K562 (cell line): ENCODE results near the gene F2RL1. TPM values are rescaled to one million over a fixed set of nuclear protein-coding genes. Genes with fewer than 3 reads are reported as not detected.

Experiments used
- GABPA ChIP-seq: fragments of 200-800 bp; sonication (Bioruptor generic); conservative IDR thresholded peaks from 2 replicates; pipeline ENCODE4 v1.6.1; 2016; ENCODE audit warnings: low read depth, missing genetic modification characterization, missing compliant biosample characterization
- GATA2 ChIP-seq: sonication (generic); formaldehyde crosslinking; IDR thresholded peaks from 2 replicates; pipeline ENCODE4 v1.4.0; 2020; ENCODE audit warnings: mild to moderate bottlenecking, missing genetic modification reagents
- HMG20A ChIP-seq: fragments of 450-650 bp; formaldehyde crosslinking; conservative IDR thresholded peaks from 2 replicates; pipeline ENCODE4 v1.4.0; 2020; ENCODE audit warnings: mild to moderate bottlenecking, mixed read lengths
- MCM2 ChIP-seq: fragments of 450-650 bp; IDR thresholded peaks from 2 replicates; pipeline ENCODE4 v1.6.1; 2017; ENCODE audit warnings: low read depth, mild to moderate bottlenecking
- NCOR1 ChIP-seq: fragments of 450-650 bp; IDR thresholded peaks from 2 replicates; pipeline ENCODE4 v1.6.1; 2016; ENCODE audit warnings: mild to moderate bottlenecking, moderate library complexity
- NR4A1 ChIP-seq, 2 experiments: fragments of 250-450 bp in 1 of 2; fragments of 450-650 bp in 1 of 2; sonication (Bioruptor Pico) in 1 of 2; IDR thresholded peaks; 2 replicates each; pipeline versions ENCODE4 v1.4.0 to v1.6.1; 2016 to 2020; ENCODE audit warnings: mild to moderate bottlenecking in 2 of 2, missing compliant biosample characterization in 1 of 2, missing genetic modification characterization in 1 of 2, moderate library complexity in 1 of 2
- XRCC4 ChIP-seq: IDR thresholded peaks from one replicate; pipeline ENCODE4 v1.6.1; 2011; ENCODE audit not compliant: insufficient read depth, insufficient read length; ENCODE audit errors: extremely low read depth
- ZNF175 ChIP-seq: fragments of 200-800 bp; sonication (Bioruptor generic); IDR thresholded peaks from 2 replicates; pipeline ENCODE4 v1.6.1; 2016; ENCODE audit warnings: low read depth, mild to moderate bottlenecking, missing genetic modification characterization, missing compliant biosample characterization
- ZNF212 ChIP-seq: fragments of 450-650 bp; formaldehyde crosslinking; IDR thresholded peaks from 2 replicates; pipeline ENCODE4 v1.4.0; 2020; ENCODE audit warnings: mild to moderate bottlenecking
- polyA plus RNA-seq, 8 experiments: library from polyadenylated mRNA; depleted of rRNA in 4 of 8; stranded (reverse) in 5 of 8; unstranded in 3 of 8; fragments of >200 nt; fragmentation: Nextera tagmentation in 2 of 8; fragmentation: Illumina TruSeq in 1 of 8; extraction: Ambion mirVana in 2 of 8; extraction: Trizol in 1 of 8; gene quantifications; 2 replicates each; pipeline versions ENCODE4 v1.2.1 to v1.2.3, GENCODE V29; 2011 to 2014; ENCODE audit warnings: inconsistent platforms in 1 of 8, missing spikeins in 1 of 8
- total RNA-seq, 7 experiments: library from RNA; depleted of rRNA in 6 of 7; stranded (reverse); fragments of >200 nt in 6 of 7; fragmentation: Illumina TruSeq in 2 of 7; extraction: Trizol in 2 of 7; gene quantifications; 2 replicates each; pipeline versions ENCODE4 v1.2.1 to v1.2.3, GENCODE V29; 2011 to 2021; ENCODE audit warnings: low replicate concordance in 1 of 7
- TF ChIP-seq, protein P1 (sequence below): fragments of 150-350 bp; conservative IDR thresholded peaks from 2 replicates; pipeline ENCODE4 v1.6.1; 2014; ENCODE audit warnings: low read length
- TF ChIP-seq, protein P2 (sequence below): fragments of 250-450 bp; sonication (Bioruptor Pico); IDR thresholded peaks from 2 replicates; pipeline ENCODE4 v1.8.0; 2021; ENCODE audit warnings: moderate library complexity, mild to moderate bottlenecking, inconsistent platforms
- TF ChIP-seq, protein P3 (sequence below): fragments of 450-650 bp; IDR thresholded peaks from 2 replicates; pipeline ENCODE4 v1.6.1; 2017; ENCODE audit warnings: antibody characterized with exemption, mild to moderate bottlenecking
- TF ChIP-seq, protein P4 (sequence below), 2 experiments: fragments of 150-350 bp in 1 of 2; IDR thresholded peaks; 2 replicates each; pipeline ENCODE4 v1.6.1; 2012 to 2016; ENCODE audit warnings: low read depth in 2 of 2, low read length in 2 of 2, mild to moderate bottlenecking in 1 of 2, moderate library complexity in 1 of 2
- TF ChIP-seq, protein P5 (sequence below): fragments of 450-650 bp; formaldehyde crosslinking; IDR thresholded peaks from 2 replicates; pipeline ENCODE4 v1.4.0; 2022; ENCODE audit warnings: missing genetic modification characterization

F2RL1 gene
- total and polyA plus RNA-seq, 9 of the 15 experiments (the other 6 are each of a cell fraction or from before 2014, with no cell fraction given), result 0.03 to 0.50 (median 0.27) TPM; not detected in 6

DNA sequence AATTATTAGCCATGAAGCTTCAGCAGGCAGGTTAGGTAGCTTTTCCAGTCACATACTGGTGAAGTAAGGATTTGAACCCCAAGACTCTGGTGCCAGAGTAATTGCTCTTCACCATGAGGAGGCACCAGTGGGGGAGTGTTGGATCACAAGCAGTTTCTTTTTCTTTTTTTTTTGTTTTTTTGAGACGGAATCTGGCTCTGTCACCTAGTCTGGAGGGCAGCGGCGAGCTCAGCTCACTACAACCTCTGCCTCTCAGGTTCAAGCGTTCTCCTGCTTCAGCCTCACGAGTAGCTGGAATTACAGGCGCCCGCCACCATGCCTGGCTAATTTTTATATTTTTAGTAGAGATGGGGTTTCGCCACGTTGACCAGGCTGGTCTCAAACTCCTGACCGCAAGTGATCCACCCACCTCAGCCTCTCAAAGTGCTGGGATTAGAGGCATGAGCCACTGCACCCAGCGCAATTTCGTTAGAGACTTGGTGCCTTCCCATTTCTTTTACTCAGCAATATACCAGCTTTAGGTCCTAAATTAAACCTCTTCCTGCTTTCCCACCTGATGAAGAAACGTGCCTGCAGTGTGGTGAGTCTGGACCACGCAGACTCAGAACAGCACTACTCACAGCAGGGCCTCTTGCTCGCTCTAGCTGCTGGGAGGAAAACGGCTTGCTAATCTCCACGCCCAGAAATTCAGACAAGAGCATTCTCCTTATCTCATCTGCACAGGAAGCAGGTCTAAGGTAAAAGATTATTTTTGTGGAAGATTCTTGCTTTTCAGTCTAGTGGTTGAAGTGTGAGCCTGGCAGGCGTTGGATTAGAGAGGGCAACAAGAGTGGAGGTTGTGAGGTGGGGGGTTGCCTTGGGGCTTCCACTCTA lies 30.8 kb downstream of the F2RL1 start, which contains the start of gene S100Z (continued):
- TF ChIP-seq, protein P1, sequence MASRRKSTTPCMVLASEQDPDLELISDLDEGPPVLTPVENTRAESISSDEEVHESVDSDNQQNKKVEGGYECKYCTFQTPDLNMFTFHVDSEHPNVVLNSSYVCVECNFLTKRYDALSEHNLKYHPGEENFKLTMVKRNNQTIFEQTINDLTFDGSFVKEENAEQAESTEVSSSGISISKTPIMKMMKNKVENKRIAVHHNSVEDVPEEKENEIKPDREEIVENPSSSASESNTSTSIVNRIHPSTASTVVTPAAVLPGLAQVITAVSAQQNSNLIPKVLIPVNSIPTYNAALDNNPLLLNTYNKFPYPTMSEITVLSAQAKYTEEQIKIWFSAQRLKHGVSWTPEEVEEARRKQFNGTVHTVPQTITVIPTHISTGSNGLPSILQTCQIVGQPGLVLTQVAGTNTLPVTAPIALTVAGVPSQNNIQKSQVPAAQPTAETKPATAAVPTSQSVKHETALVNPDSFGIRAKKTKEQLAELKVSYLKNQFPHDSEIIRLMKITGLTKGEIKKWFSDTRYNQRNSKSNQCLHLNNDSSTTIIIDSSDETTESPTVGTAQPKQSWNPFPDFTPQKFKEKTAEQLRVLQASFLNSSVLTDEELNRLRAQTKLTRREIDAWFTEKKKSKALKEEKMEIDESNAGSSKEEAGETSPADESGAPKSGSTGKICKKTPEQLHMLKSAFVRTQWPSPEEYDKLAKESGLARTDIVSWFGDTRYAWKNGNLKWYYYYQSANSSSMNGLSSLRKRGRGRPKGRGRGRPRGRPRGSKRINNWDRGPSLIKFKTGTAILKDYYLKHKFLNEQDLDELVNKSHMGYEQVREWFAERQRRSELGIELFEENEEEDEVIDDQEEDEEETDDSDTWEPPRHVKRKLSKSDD, result no peak
- TF ChIP-seq MCM2 (no peak), NCOR1 (peak; percentile 97), NR4A1 (CRISPR knock-in tag; IDR thresholded peaks at IDR 0.05) (no peak), NR4A1 (tag; IDR thresholded peaks at IDR 0.05) (0 out of 2 replicates have a peak, but pooled peaks have one; percentile 22), ZNF212 (no peak), ZNF175 (CRISPR knock-in tag) (peak; percentile 80), XRCC4 (no peak), GATA2 (CRISPR knock-in tag) (peak; percentile 94), GABPA (tag) (no peak), HMG20A (CRISPR knock-in tag) (no peak)
- TF ChIP-seq, protein P2, sequence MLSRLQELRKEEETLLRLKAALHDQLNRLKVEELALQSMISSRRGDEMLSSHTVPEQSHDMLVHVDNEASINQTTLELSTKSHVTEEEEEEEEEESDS (CRISPR knock-in tag), result no peak
- TF ChIP-seq, protein P3, sequence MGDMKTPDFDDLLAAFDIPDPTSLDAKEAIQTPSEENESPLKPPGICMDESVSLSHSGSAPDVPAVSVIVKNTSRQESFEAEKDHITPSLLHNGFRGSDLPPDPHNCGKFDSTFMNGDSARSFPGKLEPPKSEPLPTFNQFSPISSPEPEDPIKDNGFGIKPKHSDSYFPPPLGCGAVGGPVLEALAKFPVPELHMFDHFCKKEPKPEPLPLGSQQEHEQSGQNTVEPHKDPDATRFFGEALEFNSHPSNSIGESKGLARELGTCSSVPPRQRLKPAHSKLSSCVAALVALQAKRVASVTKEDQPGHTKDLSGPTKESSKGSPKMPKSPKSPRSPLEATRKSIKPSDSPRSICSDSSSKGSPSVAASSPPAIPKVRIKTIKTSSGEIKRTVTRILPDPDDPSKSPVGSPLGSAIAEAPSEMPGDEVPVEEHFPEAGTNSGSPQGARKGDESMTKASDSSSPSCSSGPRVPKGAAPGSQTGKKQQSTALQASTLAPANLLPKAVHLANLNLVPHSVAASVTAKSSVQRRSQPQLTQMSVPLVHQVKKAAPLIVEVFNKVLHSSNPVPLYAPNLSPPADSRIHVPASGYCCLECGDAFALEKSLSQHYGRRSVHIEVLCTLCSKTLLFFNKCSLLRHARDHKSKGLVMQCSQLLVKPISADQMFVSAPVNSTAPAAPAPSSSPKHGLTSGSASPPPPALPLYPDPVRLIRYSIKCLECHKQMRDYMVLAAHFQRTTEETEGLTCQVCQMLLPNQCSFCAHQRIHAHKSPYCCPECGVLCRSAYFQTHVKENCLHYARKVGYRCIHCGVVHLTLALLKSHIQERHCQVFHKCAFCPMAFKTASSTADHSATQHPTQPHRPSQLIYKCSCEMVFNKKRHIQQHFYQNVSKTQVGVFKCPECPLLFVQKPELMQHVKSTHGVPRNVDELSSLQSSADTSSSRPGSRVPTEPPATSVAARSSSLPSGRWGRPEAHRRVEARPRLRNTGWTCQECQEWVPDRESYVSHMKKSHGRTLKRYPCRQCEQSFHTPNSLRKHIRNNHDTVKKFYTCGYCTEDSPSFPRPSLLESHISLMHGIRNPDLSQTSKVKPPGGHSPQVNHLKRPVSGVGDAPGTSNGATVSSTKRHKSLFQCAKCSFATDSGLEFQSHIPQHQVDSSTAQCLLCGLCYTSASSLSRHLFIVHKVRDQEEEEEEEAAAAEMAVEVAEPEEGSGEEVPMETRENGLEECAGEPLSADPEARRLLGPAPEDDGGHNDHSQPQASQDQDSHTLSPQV, result peak; percentile 91
- TF ChIP-seq, protein P4, sequence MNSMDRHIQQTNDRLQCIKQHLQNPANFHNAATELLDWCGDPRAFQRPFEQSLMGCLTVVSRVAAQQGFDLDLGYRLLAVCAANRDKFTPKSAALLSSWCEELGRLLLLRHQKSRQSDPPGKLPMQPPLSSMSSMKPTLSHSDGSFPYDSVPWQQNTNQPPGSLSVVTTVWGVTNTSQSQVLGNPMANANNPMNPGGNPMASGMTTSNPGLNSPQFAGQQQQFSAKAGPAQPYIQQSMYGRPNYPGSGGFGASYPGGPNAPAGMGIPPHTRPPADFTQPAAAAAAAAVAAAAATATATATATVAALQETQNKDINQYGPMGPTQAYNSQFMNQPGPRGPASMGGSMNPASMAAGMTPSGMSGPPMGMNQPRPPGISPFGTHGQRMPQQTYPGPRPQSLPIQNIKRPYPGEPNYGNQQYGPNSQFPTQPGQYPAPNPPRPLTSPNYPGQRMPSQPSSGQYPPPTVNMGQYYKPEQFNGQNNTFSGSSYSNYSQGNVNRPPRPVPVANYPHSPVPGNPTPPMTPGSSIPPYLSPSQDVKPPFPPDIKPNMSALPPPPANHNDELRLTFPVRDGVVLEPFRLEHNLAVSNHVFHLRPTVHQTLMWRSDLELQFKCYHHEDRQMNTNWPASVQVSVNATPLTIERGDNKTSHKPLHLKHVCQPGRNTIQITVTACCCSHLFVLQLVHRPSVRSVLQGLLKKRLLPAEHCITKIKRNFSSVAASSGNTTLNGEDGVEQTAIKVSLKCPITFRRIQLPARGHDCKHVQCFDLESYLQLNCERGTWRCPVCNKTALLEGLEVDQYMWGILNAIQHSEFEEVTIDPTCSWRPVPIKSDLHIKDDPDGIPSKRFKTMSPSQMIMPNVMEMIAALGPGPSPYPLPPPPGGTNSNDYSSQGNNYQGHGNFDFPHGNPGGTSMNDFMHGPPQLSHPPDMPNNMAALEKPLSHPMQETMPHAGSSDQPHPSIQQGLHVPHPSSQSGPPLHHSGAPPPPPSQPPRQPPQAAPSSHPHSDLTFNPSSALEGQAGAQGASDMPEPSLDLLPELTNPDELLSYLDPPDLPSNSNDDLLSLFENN (IDR thresholded peaks at IDR 0.05; ENCODE audit: low read depth in 2 of 2, low read length in 2 of 2), result peak in 1 of 2 experiments; percentile 90; a peak in 2 of 4 replicates
- TF ChIP-seq, protein P5, sequence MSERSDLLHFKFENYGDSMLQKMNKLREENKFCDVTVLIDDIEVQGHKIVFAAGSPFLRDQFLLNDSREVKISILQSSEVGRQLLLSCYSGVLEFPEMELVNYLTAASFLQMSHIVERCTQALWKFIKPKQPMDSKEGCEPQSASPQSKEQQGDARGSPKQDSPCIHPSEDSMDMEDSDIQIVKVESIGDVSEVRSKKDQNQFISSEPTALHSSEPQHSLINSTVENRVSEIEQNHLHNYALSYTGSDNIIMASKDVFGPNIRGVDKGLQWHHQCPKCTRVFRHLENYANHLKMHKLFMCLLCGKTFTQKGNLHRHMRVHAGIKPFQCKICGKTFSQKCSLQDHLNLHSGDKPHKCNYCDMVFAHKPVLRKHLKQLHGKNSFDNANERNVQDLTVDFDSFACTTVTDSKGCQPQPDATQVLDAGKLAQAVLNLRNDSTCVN (CRISPR knock-in tag), result no peak
